KG1 (cell line): ENCODE measurements around the gene TMEM167B.
A peak's percentile ranks its signal among the peaks of the same experiment; 100 is the strongest.
"Not testable (repeated sequence)": the region's sequence is repeated elsewhere in the genome, so short reads cannot be mapped to it uniquely, and the experiment has no call there.

Experiments used
- DNase-seq: peaks from one replicate; lab custom pipeline; 2025; lab: John Stamatoyannopoulos, UW

Gene TMEM167B

GRCh38 chr1:109090196-109091077, at the start of gene TMEM167B:
TSS of gene TMEM167B (plus strand) at chr1:109090764. CDS start at chr1:109090873, 109 bp downstream.
- DNase-seq, result peak; percentile 76

DNA sequence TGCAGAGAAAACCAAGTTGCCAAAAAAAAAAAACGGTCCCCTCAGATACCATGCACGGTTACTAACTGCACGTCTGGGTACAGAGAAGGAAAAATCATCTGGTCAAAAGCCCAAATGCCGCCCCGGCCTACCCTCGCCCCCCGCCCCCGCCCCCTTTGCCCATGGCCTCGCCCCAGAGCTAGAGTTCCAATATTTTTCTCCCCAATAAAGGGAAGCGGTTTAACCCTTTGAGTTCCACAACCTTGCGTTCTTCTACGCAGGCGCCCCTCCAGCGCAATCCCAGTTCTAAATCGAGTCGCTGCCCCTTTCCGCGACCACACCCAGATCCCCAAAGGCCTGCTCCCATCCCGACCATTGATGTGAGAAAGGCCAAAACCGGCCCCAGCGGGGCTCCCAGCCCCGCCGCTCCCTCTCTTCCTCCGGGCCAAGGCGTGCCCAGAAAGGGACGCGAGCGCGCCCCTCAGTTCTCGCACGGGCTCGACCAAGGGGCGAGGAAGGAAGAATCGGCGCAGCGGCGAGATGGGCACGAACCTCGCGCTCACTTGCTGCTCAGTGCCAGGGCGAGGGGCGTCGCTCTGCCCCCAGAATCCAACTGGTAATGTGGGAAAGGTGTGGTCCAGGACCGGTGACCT, 49.5 kb upstream of the TMEM167B start:
- peak; percentile 32 for DNase-seq

DNA sequence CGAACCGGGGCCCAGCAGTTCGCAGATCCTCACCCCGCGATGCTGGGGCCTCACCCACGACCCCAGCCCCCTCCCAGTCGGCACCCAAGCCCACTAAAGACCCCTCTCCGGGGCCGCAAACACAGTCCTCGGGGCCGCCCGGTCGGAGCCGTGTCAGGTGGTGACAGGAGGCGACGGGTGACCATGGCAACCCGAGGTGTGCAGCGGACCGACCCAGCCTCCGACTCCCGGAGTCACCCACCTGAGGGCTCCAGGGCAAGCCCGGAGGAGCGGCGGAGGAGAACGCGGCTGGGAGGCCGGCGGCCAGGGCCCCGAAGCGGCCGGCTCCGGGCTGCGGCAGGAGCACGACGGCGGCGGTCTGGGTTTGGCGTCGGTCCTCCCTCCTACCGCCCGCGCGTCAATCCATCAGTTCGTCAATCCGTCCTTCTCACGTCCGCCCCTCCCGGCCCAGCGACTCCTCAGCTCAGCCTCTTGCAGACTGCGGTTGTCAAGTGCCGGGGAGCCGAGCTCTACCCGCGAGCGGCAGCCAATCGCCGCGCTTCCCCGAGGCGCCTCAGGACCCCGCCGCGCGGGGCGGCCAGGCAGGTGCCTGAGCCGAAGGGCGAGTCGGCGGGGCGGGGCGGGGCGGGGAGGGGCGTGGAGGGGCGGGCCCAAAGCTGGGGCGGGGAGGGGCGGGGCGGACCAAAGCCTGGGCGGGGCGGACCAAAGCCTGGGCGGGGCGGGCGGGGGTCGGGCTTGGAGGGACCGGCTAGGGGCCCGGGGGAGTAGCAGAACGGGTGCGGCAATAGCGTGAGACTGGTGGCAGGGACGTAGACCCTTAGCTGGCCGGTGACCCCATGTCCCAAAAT, 48.7 kb upstream of the TMEM167B start, which contains the start of gene WDR47:
TSS of gene WDR47 (minus strand) at position 482 of the 848 bp plus-strand sequence. CDS start 18,590 bp downstream, outside the sequence.
- peak; percentile 86 for DNase-seq

DNA sequence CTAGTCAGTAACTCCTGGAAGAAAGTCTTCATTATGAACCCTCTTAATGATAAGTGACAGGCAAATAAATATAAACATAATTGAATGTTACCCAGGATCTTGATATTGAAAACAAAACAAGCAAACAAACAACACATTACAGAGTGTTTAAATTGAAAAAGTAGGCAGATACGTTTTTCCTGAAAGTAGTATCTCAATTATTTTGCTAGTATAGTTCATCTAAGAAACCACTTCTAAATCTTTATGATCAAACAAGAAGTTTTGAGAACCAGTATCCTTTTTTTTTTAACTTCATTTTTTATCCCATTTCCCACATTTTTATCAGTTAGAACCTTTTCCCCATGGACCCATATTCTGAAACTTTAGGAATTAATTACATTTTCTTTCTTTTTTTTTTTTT, 45.0 kb upstream of the TMEM167B start:
- DNase-seq, result no peak

DNA sequence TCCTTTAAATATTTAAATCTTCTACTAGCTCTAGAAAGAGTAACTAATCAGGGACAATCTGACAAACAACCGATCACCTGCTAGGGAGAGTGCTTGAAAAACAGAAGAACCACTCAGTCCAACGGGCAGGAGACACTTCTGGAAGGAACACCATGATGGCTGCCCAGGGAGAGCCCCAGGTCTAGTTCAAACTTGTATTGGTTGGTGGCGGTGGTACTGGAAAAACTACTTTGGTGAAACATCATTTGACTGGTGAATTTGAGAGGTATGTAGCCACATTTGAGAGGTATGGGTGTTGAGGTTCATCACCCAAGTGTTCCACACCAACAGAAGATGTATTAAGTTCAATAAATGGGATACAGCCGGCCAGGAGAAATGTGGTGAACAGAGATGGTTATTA, 43.9 kb upstream of the TMEM167B start:
- no peak for DNase-seq

DNA sequence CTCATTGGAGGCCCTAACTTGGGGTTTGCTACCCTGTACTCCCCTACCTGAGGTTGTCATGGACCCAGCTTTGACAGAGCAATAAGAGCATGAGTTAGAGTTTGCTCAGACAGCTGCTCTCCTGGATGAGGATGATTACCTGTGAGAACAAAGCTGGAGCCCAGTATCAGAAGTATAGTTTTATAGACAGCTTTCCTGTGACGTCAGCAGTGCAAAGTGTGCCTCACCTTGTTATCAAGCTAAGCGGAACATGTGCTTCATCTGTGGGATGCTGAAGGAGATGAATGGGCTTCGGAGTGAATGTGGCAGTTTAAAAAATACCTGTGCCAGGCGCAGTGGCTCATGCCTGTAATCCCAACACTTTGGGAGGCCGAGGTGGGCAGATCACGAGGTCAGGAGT, 43.2 kb upstream of the TMEM167B start:
- DNase-seq, result no peak

DNA sequence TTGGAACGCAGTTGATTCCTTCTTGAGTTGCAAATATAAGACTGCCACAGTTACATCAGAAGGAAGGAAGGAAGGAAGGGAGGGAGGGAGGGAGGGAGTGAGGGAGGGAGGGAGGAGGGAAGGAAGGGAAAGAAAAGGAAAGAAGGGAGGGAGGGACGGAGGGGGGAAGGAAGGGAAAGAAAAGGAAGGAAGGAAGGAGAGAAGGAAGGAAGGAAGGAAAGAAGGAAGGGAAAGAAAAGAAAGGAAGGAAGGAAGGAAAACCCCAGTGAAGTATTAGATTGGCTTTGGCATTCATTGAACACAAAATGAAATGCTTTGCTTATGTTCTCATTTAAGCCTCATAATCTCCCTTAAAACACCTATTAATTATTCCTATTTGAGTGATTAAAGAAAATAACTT, 42.2 kb upstream of the TMEM167B start:
- DNase-seq, result no peak

GRCh38 chr1:109050228-109050995, 40.2 kb upstream of the TMEM167B start:
- no peak for DNase-seq

DNA sequence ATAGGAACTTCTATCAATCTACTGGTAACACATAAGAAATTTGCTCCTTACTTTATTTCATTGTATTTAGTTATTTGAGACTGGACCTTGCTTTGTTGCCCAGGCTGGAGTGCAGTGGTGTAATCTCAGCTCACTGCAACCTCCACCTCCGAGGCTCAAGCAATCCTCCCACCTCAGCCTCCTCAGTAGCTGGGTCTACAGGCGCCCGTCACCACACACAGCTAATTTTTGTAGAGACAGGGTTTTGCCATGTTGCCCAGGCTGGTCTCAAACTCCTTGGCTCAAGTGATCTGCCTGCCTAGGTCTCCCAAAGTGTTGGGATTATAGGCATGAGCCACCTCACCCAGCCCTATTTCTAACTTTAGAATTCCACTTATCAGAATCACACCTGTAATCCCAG, 38.4 kb upstream of the TMEM167B start:
- DNase-seq, result not testable (repeated sequence)

DNA sequence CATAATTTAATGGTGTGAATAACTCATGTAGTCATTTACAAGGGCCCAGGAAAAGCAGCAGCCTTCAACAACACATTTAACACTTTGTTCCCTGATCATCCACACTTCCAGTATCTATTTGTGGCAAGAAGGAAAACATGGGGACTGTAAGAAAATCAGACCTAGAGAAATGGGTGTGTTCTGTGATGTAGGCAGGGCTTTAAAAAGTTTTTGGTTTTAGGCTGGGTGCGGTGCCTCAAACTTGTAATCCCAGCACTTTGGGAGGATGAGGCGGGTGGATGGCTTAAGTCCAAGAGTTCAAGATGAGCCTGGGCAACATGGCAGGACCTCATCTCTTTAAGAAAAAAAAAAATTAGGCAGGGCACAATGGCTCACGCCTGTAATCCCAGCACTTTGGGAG, 34.5 kb upstream of the TMEM167B start:
- no peak for DNase-seq

DNA sequence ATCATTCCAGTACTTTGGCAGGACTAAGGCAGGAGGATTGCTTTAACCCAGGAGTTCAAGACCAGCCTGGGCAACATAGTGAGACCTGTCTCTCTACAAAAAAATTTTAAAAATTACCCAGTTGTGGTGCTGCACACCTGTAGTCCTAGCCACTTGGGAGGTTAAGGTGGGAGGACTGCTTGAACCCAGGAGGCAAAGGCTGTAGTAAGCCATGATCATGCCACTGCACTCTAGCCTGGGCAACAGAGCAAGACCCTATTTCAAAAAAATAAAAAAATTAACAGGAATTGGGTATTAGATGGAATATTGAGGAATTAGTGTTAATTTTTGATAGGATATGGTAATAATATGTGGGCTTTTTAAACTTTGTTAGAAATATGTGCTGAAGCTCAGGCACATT, 31.5 kb upstream of the TMEM167B start:
- no peak for DNase-seq

GRCh38 chr1:109060707-109061106, 29.9 kb upstream of the TMEM167B start:
- DNase-seq, result no peak

DNA sequence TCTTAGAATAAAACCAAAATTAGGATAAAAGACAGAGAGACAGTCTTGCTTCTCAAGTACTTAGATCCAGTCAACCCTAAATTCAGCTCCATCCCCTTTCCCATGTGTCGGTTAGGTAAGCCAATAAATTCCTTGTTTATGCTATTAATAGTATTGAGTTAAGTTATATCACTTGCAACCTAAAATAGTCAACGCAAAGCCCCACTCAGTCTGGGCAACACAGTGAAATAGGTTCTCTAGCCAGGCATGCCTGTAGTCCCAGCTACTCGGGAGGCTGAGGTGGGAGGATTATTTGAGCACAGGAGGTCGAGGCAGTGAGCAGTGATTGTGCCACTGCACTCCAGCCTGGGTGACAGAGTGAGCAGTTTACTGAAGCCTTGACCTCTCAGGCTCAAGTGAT, 29.4 kb upstream of the TMEM167B start:
- no peak for DNase-seq

DNA sequence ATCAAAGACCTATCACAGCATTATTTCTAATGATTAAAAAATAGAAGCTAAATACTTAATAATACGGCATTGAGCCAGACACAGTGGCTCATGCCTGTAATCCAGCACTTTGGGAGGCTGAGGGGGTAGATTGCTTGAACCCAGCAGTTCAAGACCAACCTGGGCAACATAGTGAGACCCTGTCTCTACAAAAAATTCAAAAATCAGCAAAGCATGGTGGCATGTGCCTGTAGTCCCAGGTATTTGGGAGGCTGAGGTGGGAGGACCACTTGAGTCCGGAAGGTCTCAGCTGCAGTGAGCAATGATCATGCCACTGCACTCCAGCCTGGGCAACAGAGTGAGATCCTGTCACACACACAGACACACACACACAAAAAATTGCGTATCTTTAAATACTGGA, 25.4 kb upstream of the TMEM167B start:
- no peak for DNase-seq

GRCh38 chr1:109067883-109068282, 22.7 kb upstream of the TMEM167B start:
- DNase-seq, result no peak

- no peak for DNase-seq
These were observed 21.3 kb upstream of the TMEM167B start for GRCh38 chr1:109069294-109069693.

- peak; percentile 70 for DNase-seq
These were observed 14.8 kb upstream of the TMEM167B start, which contains the start of gene TAF13 for GRCh38 chr1:109075531-109076490. TSS of gene TAF13 (minus strand) at chr1:109076003. CDS start at chr1:109075947, 56 bp downstream.

GRCh38 chr1:109078317-109078716, 12.2 kb upstream of the TMEM167B start:
- no peak for DNase-seq

DNA sequence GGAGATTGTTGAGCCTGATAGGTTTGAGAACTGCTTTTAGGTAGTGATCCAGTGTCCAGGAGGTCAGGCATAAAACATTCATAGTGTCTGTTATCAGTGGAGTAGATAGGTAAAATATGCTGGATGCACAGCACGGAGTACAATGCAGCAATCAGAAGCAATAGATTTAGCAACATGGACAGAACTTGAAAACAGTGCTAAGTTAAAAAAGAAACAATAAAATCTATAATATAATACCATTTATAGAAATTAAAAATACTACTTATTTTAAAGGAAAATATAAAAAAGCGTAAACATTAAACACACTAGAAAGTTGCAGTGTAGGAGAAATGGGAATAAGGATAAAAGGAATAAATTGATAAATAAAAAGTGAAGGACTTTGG, 11.3 kb upstream of the TMEM167B start:
- DNase-seq, result no peak

DNA sequence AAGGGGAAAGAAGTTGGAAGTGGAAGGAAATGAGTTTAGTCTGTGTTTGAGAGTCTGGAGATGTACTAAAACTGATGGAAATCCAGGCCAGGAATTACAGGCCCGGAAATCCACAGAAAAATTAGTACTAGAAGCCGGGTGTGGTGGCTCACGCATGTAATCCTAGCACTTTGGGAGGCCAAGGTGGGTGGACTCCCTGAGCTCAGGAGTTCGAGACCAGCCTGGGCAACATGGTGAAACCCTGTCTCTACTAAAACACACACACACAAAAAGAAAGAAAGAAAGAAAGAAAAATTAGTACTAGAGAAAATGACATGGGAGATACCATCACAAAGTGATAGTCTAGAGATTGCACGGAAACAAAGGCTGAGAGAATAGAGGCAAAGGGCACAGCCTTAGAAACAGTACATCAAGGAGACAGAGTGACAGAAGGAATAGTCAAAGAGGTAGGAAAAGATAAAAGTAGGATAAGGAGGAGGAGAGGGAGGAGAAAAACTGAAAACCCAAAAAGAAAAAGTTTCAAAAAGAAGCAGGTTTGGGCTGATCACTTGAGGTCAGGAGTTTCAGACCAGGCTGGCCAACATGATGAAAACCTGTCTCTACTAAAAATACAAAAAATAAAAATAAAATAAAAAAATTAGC, 10.0 kb upstream of the TMEM167B start:
- DNase-seq, result no peak
